Nephron progenitor cell (in vitro differentiated cells): ENCODE results near the gene ARG1.

Experiments used
- DNase-seq: peaks from one replicate; pipeline ENCODE4 v3.0.0; 2021
- H3K27ac Mint-ChIP-seq: 2 replicates; pipeline ENCODE4 v1.8.0; 2021; ENCODE audit warnings: mild to moderate bottlenecking, moderate library complexity, mixed read lengths
- H3K27me3 Mint-ChIP-seq: 2 replicates; pipeline ENCODE4 v1.8.0; 2021; ENCODE audit warnings: mild to moderate bottlenecking, low read depth, mixed read lengths; ENCODE audit not compliant: poor library complexity
- H3K36me3 Mint-ChIP-seq: 2 replicates; pipeline ENCODE4 v1.8.0; 2021; ENCODE audit warnings: low read depth, mixed read lengths
- H3K4me1 Mint-ChIP-seq: 2 replicates; pipeline ENCODE4 v1.8.0; 2021; ENCODE audit warnings: mixed read lengths
- H3K4me3 Mint-ChIP-seq: 2 replicates; pipeline ENCODE4 v1.8.0; 2021; ENCODE audit warnings: mild to moderate bottlenecking, moderate library complexity, mixed read lengths
- H3K9me3 Mint-ChIP-seq: 2 replicates; pipeline ENCODE4 v1.8.0; 2021; ENCODE audit warnings: mild to moderate bottlenecking, moderate library complexity, mixed read lengths
- CTCF ChIP-seq: fragments of 200-600 bp; sonication (generic); IDR thresholded peaks from 2 replicates; pipeline ENCODE4 v1.5.0; 2021; ENCODE audit warnings: antibody characterized with exemption

The ARG1 gene

GRCh38 chr6:131592935-131593334, 19.9 kb downstream of the ARG1 start:
- no peak for TF ChIP-seq CTCF
- Mint-ChIP-seq H3K27me3 (no peaks in the 10 kb centered on the region), H3K9me3 (no peaks in the 10 kb centered on the region), H3K4me1 (no peaks in the 10 kb centered on the region), H3K27ac (no peak overlapping the region), H3K36me3 (peaks cover 77% of the 10 kb centered on the region), H3K4me3 (no peak overlapping the region)
- no peak for DNase-seq

GRCh38 chr6:131594074-131594473, 21.0 kb downstream of the ARG1 start:
- Mint-ChIP-seq H3K27ac (no peak overlapping the region), H3K36me3 (peaks cover 79% of the 10 kb centered on the region), H3K4me1 (no peaks in the 10 kb centered on the region), H3K27me3 (no peaks in the 10 kb centered on the region), H3K9me3 (no peaks in the 10 kb centered on the region), H3K4me3 (no peak overlapping the region)
- no peak for TF ChIP-seq CTCF
- no peak for DNase-seq

GRCh38 chr6:131597446-131597845, 24.4 kb downstream of the ARG1 start:
- Mint-ChIP-seq H3K9me3 (no peaks in the 10 kb centered on the region), H3K36me3 (peaks cover 70% of the 10 kb centered on the region), H3K27me3 (no peaks in the 10 kb centered on the region), H3K4me1 (no peaks in the 10 kb centered on the region), H3K4me3 (no peak overlapping the region), H3K27ac (no peak overlapping the region)
- TF ChIP-seq CTCF: no peak
- DNase-seq: no peak

- Mint-ChIP-seq H3K4me1 (no peaks in the 10 kb centered on the region), H3K9me3 (no peaks in the 10 kb centered on the region), H3K27ac (no peak overlapping the region), H3K4me3 (no peak overlapping the region), H3K36me3 (peaks cover 63% of the 10 kb centered on the region), H3K27me3 (no peaks in the 10 kb centered on the region)
- DNase-seq: no peak
- no peak for TF ChIP-seq CTCF
Observed at GRCh38 chr6:131600716-131601115, 27.7 kb downstream of the ARG1 start.

GRCh38 chr6:131602781-131603312, 29.8 kb downstream of the ARG1 start:
- no peaks in the 10 kb centered on the region for H3K27me3 Mint-ChIP-seq
- no peak overlapping the region for H3K27ac Mint-ChIP-seq
- H3K4me3 Mint-ChIP-seq: no peak overlapping the region
- DNase-seq: no peak
- peaks cover 54% of the 10 kb centered on the region for H3K36me3 Mint-ChIP-seq
- H3K9me3 Mint-ChIP-seq: no peaks in the 10 kb centered on the region
- H3K4me1 Mint-ChIP-seq: no peaks in the 10 kb centered on the region
- TF ChIP-seq CTCF: no peak

- no peak for TF ChIP-seq CTCF
- no peaks in the 10 kb centered on the region for H3K9me3 Mint-ChIP-seq
- peaks cover 2% of the 10 kb centered on the region for H3K27me3 Mint-ChIP-seq
- H3K4me1 Mint-ChIP-seq: no peaks in the 10 kb centered on the region
- H3K27ac Mint-ChIP-seq: no peak overlapping the region
- DNase-seq: no peak
- H3K4me3 Mint-ChIP-seq: no peak overlapping the region
- peaks cover 26% of the 10 kb centered on the region for H3K36me3 Mint-ChIP-seq
Observed at GRCh38 chr6:131613296-131613925, 40.4 kb downstream of the ARG1 start.
